Right renal cortex interstitium (tissue), 3 donors: ENCODE data around the gene COL23A1. TPM values are rescaled to one million over a fixed set of nuclear protein-coding genes. Genes with fewer than 3 reads are reported as not detected.

Experiments used
- DNase-seq, 3 donors: peaks; one replicate each; pipeline ENCODE4 v3.0.0-alpha.2; 2013; ENCODE audit warnings: low read depth in 3 of 3, low spot score in 2 of 3
- polyA plus RNA-seq, 3 donors: library from polyadenylated mRNA; unstranded; fragments of 120-200 nt; gene quantifications; one replicate each; pipeline ENCODE4 v1.2.1, GENCODE V29; 2013; ENCODE audit not compliant: insufficient read length in 3 of 3

COL23A1 gene
- polyA plus RNA-seq, 3 donors: 4.8 to 5.2 (median 4.9) TPM

GRCh38 chr5:178442405-178443257 lies 147.6 kb downstream of the COL23A1 start:
- DNase-seq: no peak

- no peak for DNase-seq
These were observed 148.5 kb downstream of the COL23A1 start for GRCh38 chr5:178441486-178442270.

- no peak for DNase-seq
These were observed 150.0 kb downstream of the COL23A1 start for GRCh38 chr5:178440181-178440580.

- no peak for DNase-seq
These were observed 150.6 kb downstream of the COL23A1 start for GRCh38 chr5:178439493-178440180.

GRCh38 chr5:178438796-178439195 lies 151.4 kb downstream of the COL23A1 start:
- DNase-seq: no peak

GRCh38 chr5:178437386-178438075 lies 152.7 kb downstream of the COL23A1 start:
- no peak for DNase-seq

- DNase-seq: no peak
These were observed 153.8 kb downstream of the COL23A1 start for GRCh38 chr5:178436326-178436940.

- DNase-seq: no peak
These were observed 154.6 kb downstream of the COL23A1 start for GRCh38 chr5:178435321-178436238.

- DNase-seq: no peak
These were observed 155.3 kb downstream of the COL23A1 start for GRCh38 chr5:178434851-178435250.

- no peak for DNase-seq
These were observed 156.0 kb downstream of the COL23A1 start for GRCh38 chr5:178434016-178434761.

- no peak for DNase-seq
These were observed 156.9 kb downstream of the COL23A1 start for GRCh38 chr5:178433273-178433775.

GRCh38 chr5:178432421-178433272 lies 157.5 kb downstream of the COL23A1 start:
- DNase-seq: no peak

- DNase-seq: no peak
These were observed 158.4 kb downstream of the COL23A1 start for GRCh38 chr5:178431782-178432165.

- no peak for DNase-seq
These were observed 159.0 kb downstream of the COL23A1 start for GRCh38 chr5:178431063-178431781.

- no peak for DNase-seq
These were observed 159.8 kb downstream of the COL23A1 start for GRCh38 chr5:178430186-178431062.
